ENCODE results near the gene KRT7.

DNA sequence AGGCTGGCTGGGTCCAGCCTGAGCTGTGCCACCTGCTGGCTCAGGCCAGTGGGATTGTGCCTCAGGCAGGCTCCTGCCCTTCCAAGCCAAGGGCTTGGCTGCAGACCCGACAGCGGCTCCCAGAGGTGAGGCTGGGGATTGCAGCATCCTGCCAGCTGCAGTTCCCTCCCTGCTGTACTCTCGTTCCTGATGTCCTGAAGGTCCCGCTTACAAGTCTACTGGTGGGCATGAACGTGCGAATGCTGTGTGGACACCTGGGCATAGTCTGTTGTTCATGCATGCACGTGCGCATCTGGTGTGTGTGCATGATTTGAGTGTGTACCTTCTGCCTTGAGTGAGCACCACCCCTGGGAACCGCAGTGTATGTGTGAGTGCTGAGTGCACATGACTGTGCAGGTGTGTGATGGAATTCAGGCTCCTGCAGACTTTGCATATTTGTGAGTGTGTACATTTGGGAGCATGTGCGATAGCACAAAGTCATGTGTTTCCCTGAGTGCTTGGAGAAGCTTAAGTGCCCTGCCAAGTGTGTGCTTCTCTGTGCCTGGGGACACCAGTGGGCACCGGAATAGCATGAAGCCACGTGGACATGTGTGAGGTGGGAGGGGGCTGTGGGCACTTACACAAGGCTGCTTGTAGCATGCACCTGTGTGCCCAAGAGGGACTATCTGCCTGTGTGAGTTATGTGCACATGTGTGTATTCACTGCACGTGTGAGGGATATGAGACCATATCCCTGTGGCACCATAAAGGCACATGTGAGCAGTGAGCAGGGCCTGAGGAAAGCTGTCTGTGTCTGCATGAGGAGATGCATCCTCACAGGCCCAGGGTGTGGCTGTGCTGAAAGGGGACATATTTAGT is 19.3 kb upstream of the KRT7 start:
- TF ChIP-seq EZH2phosphoT487 (conservative IDR thresholded peaks at IDR 0.05; ENCODE audit: low read length): no peak
- TF ChIP-seq, protein P1, sequence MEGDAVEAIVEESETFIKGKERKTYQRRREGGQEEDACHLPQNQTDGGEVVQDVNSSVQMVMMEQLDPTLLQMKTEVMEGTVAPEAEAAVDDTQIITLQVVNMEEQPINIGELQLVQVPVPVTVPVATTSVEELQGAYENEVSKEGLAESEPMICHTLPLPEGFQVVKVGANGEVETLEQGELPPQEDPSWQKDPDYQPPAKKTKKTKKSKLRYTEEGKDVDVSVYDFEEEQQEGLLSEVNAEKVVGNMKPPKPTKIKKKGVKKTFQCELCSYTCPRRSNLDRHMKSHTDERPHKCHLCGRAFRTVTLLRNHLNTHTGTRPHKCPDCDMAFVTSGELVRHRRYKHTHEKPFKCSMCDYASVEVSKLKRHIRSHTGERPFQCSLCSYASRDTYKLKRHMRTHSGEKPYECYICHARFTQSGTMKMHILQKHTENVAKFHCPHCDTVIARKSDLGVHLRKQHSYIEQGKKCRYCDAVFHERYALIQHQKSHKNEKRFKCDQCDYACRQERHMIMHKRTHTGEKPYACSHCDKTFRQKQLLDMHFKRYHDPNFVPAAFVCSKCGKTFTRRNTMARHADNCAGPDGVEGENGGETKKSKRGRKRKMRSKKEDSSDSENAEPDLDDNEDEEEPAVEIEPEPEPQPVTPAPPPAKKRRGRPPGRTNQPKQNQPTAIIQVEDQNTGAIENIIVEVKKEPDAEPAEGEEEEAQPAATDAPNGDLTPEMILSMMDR (IDR thresholded peaks at IDR 0.05; ENCODE audit: insufficient read depth, low read length, poor library complexity, severe bottlenecking): peak; percentile 64
